ENCODE results near the gene TEX35. TPM values are rescaled to one million over a fixed set of nuclear protein-coding genes. Genes with fewer than 3 reads are reported as not detected.

TEX35 gene
- polyA plus RNA-seq, 1 donor (not counting 4 experiments of a cell fraction or from before 2014, with no cell fraction given) = 0.18 TPM

- Histone ChIP-seq H3K79me2 (ENCODE audit: control insufficient read depth, insufficient read depth, low read length) (no peaks in the 10 kb centered on the region), H3K9ac (ENCODE audit: control insufficient read depth, extremely low read depth, insufficient read depth, low read length) (no peak overlapping the region), H3K4me3 (ENCODE audit: control insufficient read depth in 2 of 3, extremely low read depth in 1 of 3, insufficient read depth in 2 of 3, low read depth in 1 of 3, low read length in 3 of 3) (no peak overlapping the region), H3K27ac (ENCODE audit: control insufficient read depth, insufficient read depth, low read length) (no peak overlapping the region), H3K27me3 (ENCODE audit: control insufficient read depth, extremely low read depth, insufficient read depth, low read length) (no peaks in the 10 kb centered on the region), H3K4me1 (ENCODE audit: control insufficient read depth, extremely low read depth, insufficient read depth, low read length) (peaks cover 20% of the 10 kb centered on the region), H3K9me3 (ENCODE audit: control insufficient read depth, low read depth, low read length) (no peaks in the 10 kb centered on the region), H3K36me3 (ENCODE audit: control insufficient read depth in 2 of 2, extremely low read depth in 1 of 2, insufficient read depth in 2 of 2, low read length in 2 of 2) (no peaks in the 10 kb centered on the region), H3K9me1 (ENCODE audit: control insufficient read depth, extremely low read depth, insufficient read depth, low read length) (no peaks in the 10 kb centered on the region), H3K4me2 (ENCODE audit: control insufficient read depth, extremely low read depth, insufficient read depth, low read depth, low read length) (no peak overlapping the region), H2AFZ (ENCODE audit: control insufficient read depth, low read length) (no peak overlapping the region), H4K20me1 (ENCODE audit: control insufficient read depth, extremely low read depth, insufficient read depth, low read length) (no peaks in the 10 kb centered on the region)
- no peak for FAIRE-seq
- TF ChIP-seq CTCF (optimal IDR thresholded peaks at IDR 0.05 in 1 of 3, IDR thresholded peaks at IDR 0.05 in 1 of 3, conservative IDR thresholded peaks at IDR 0.05 in 1 of 3; ENCODE audit: extremely low read depth in 1 of 3, insufficient read depth in 2 of 3, low read length in 3 of 3) (no peak), EZH2 (IDR thresholded peaks at IDR 0.05; ENCODE audit: low read length) (no peak)
- dilution Hi-C loops (cut with MboI; ENCODE audit: extremely low pct_ligation_motif_present, low sequenced_read_pairs) = no loop called here
- no peak for DNase-seq (ENCODE audit: low read depth, low spot score)
Observed at GRCh38 chr1:178528953-178529335, 16.0 kb downstream of the TEX35 start.

- FAIRE-seq (no peak), DNase-seq (ENCODE audit: low read depth, low spot score) (peak; percentile 55)
- Histone ChIP-seq H3K27me3 (ENCODE audit: control insufficient read depth, extremely low read depth, insufficient read depth, low read length) (no peaks in the 10 kb centered on the region), H2AFZ (ENCODE audit: control insufficient read depth, low read length) (no peak overlapping the region), H3K9ac (ENCODE audit: control insufficient read depth, extremely low read depth, insufficient read depth, low read length) (no peak overlapping the region), H3K9me1 (ENCODE audit: control insufficient read depth, extremely low read depth, insufficient read depth, low read length) (no peaks in the 10 kb centered on the region), H3K27ac (ENCODE audit: control insufficient read depth, insufficient read depth, low read length) (no peak overlapping the region), H3K4me3 (ENCODE audit: control insufficient read depth in 2 of 3, extremely low read depth in 1 of 3, insufficient read depth in 2 of 3, low read depth in 1 of 3, low read length in 3 of 3) (no peak overlapping the region), H3K36me3 (ENCODE audit: control insufficient read depth in 2 of 2, extremely low read depth in 1 of 2, insufficient read depth in 2 of 2, low read length in 2 of 2) (no peaks in the 10 kb centered on the region), H3K79me2 (ENCODE audit: control insufficient read depth, insufficient read depth, low read length) (no peaks in the 10 kb centered on the region), H3K4me2 (ENCODE audit: control insufficient read depth, extremely low read depth, insufficient read depth, low read depth, low read length) (peak overlapping the region; percentile 6), H4K20me1 (ENCODE audit: control insufficient read depth, extremely low read depth, insufficient read depth, low read length) (no peaks in the 10 kb centered on the region), H3K4me1 (ENCODE audit: control insufficient read depth, extremely low read depth, insufficient read depth, low read length) (peaks cover 20% of the 10 kb centered on the region), H3K9me3 (ENCODE audit: control insufficient read depth, low read depth, low read length) (no peaks in the 10 kb centered on the region)
- TF ChIP-seq CTCF (optimal IDR thresholded peaks at IDR 0.05 in 1 of 3, IDR thresholded peaks at IDR 0.05 in 1 of 3, conservative IDR thresholded peaks at IDR 0.05 in 1 of 3; ENCODE audit: extremely low read depth in 1 of 3, insufficient read depth in 2 of 3, low read length in 3 of 3) = no peak
- no peak for TF ChIP-seq EZH2 (IDR thresholded peaks at IDR 0.05; ENCODE audit: low read length)
- dilution Hi-C loops (cut with MboI; ENCODE audit: extremely low pct_ligation_motif_present, low sequenced_read_pairs) = no loop called here
Observed at GRCh38 chr1:178529364-178530036, 16.6 kb downstream of the TEX35 start.
